A549 (cell line): ENCODE data around the gene NFE2. TPM values are rescaled to one million over a fixed set of nuclear protein-coding genes. Genes with fewer than 3 reads are reported as not detected.

Experiments
- ATAC-seq, 2 experiments: fragments of 200-7000 bp in 1 of 2; fragments of >200 bp in 1 of 2; cut with Nextera tagmentation in 1 of 2; cut with Tn5 transposase in 1 of 2; 3 replicates each; pipeline versions ENCODE4 v1.8.0 to v1.9.1; 2018 to 2020; ENCODE audit warnings: mild to moderate bottlenecking in 1 of 2, moderate library complexity in 1 of 2
- CTCF ChIA-PET: fragments of 300-600 bp; sonication (Branson Sonifier 250); formaldehyde crosslinking; extraction: SDS; loops from one replicate; lab custom pipeline; 2021; ENCODE audit warnings: antibody characterized with exemption, inconsistent platforms; lab: Yijun Ruan, JAX
- POLR2A ChIA-PET: fragments of 350-600 bp; formaldehyde crosslinking; extraction: SDS; loops from one replicate; lab custom pipeline; 2021; ENCODE audit warnings: antibody characterized with exemption, inconsistent platforms; lab: Yijun Ruan, JAX
- DNase-seq, 2 experiments: peaks; one replicate each; pipeline versions ENCODE4 v3.0.0 to v3.0.0-alpha.2; 2011 to 2016; ENCODE audit warnings: low read depth in 1 of 2, low spot score in 1 of 2
- FAIRE-seq: peaks from 2 replicates; lab custom pipeline; 2011; peaks lifted over from hg19 to GRCh38; lab: Jason Lieb, UNC
- H3K27ac ChIP-seq, 2 experiments: fragments of >200 bp; sonication (Bioruptor Twin); formaldehyde crosslinking; 3 replicates each; pipeline ENCODE4 v1.5.1; 2016 to 2017
- H3K4me1 ChIP-seq: fragments of >200 bp; sonication (Bioruptor Twin); formaldehyde crosslinking; 3 replicates; pipeline ENCODE4 v1.6.1; 2016
- H3K4me2 ChIP-seq: fragments of >200 bp; sonication (Bioruptor Twin); formaldehyde crosslinking; 3 replicates; pipeline ENCODE4 v1.6.1; 2016
- H3K4me3 ChIP-seq: fragments of >200 bp; sonication (Bioruptor Twin); formaldehyde crosslinking; 3 replicates; pipeline ENCODE4 v1.5.1; 2016
- H3K9me3 ChIP-seq: fragments of >200 bp; sonication (Bioruptor Twin); formaldehyde crosslinking; 3 replicates; pipeline ENCODE4 v1.6.1; 2016
- ATOH8 ChIP-seq: fragments of 250-450 bp; sonication (Bioruptor Pico); IDR thresholded peaks from 2 replicates; pipeline ENCODE4 v1.5.0; 2020; ENCODE audit warnings: low read depth, mild to moderate bottlenecking, moderate library complexity
- BCL3 ChIP-seq: fragments of >200 bp; sonication (Bioruptor Twin); formaldehyde crosslinking; IDR thresholded peaks from 3 replicates; pipeline ENCODE4 v1.6.1; 2016
- BHLHE40 ChIP-seq: IDR thresholded peaks from 2 replicates; pipeline ENCODE4 v1.6.1; 2012; ENCODE audit warnings: low read depth, low read length, inconsistent platforms
- CBX2 ChIP-seq: fragments of 200-600 bp; sonication (generic); IDR thresholded peaks from 2 replicates; pipeline ENCODE4 v1.6.1; 2016; ENCODE audit warnings: low read depth, mild to moderate bottlenecking, borderline replicate concordance
- CEBPB ChIP-seq, 2 experiments: fragments of >200 bp in 1 of 2; sonication (Bioruptor Twin) in 1 of 2; formaldehyde crosslinking in 1 of 2; IDR thresholded peaks; 2 replicates each; pipeline ENCODE4 v1.6.1; 2012 to 2016
- CHD2 ChIP-seq: fragments of 150-350 bp; IDR thresholded peaks from 2 replicates; pipeline ENCODE4 v1.6.1; 2014; ENCODE audit warnings: low read length; ENCODE audit not compliant: partially characterized antibody
- CTCF ChIP-seq: fragments of >200 bp; sonication (Bioruptor Twin); formaldehyde crosslinking; IDR thresholded peaks from 3 replicates; pipeline ENCODE4 v1.5.1; 2016
- E2F6 ChIP-seq: IDR thresholded peaks from 2 replicates; pipeline ENCODE4 v1.6.1; 2012; ENCODE audit warnings: low read depth, borderline replicate concordance
- FOSB ChIP-seq: fragments of 250-450 bp; sonication (Bioruptor Pico); IDR thresholded peaks from 2 replicates; pipeline ENCODE4 v1.5.0; 2020; ENCODE audit warnings: mild to moderate bottlenecking, moderate library complexity
- HES2 ChIP-seq: fragments of >200 bp; sonication (Bioruptor Twin); formaldehyde crosslinking; IDR thresholded peaks from 2 replicates; pipeline ENCODE4 v1.6.1; 2016
- HEYL ChIP-seq: fragments of 250-450 bp; sonication (Bioruptor Pico); IDR thresholded peaks from 2 replicates; pipeline ENCODE4 v1.8.0; 2021; ENCODE audit warnings: mild to moderate bottlenecking, moderate library complexity
- HOXA7 ChIP-seq: fragments of 250-450 bp; sonication (Bioruptor Pico); IDR thresholded peaks from 2 replicates; pipeline ENCODE4 v1.5.0; 2020; ENCODE audit warnings: mild to moderate bottlenecking, moderate library complexity
- HOXB13 ChIP-seq: fragments of 250-450 bp; sonication (Bioruptor Pico); IDR thresholded peaks from 2 replicates; pipeline ENCODE4 v1.5.0; 2020; ENCODE audit warnings: low read depth, mild to moderate bottlenecking, moderate library complexity
- HOXB5 ChIP-seq: fragments of 250-450 bp; sonication (Bioruptor Pico); IDR thresholded peaks from 2 replicates; pipeline ENCODE4 v1.5.0; 2020; ENCODE audit warnings: mild to moderate bottlenecking, moderate library complexity
- JUN ChIP-seq, 2 experiments: fragments of >200 bp; sonication (Bioruptor Twin); formaldehyde crosslinking; IDR thresholded peaks; 2 replicates in 1 of 2; 3 replicates in 1 of 2; pipeline ENCODE4 v1.6.1; 2016 to 2017
- MAX ChIP-seq: IDR thresholded peaks from 2 replicates; pipeline ENCODE4 v1.6.1; 2012
- PBX3 ChIP-seq: IDR thresholded peaks from 2 replicates; pipeline ENCODE4 v1.6.1; 2012
- PHF8 ChIP-seq: fragments of 200-600 bp; sonication (generic); IDR thresholded peaks from 2 replicates; pipeline ENCODE4 v1.6.1; 2016; ENCODE audit warnings: low read depth, mild to moderate bottlenecking, antibody characterized with exemption, moderate library complexity, borderline replicate concordance
- POLR2A ChIP-seq: IDR thresholded peaks from 2 replicates; pipeline ENCODE4 v1.6.1; 2012; ENCODE audit warnings: mild to moderate bottlenecking, low read length
- POLR2AphosphoS2 ChIP-seq: conservative IDR thresholded peaks from 2 replicates; pipeline ENCODE4 v1.6.1; 2012; ENCODE audit warnings: low read length, improper control_type of control experiment, inconsistent platforms
- RFX5 ChIP-seq: fragments of 450-650 bp; IDR thresholded peaks from 2 replicates; pipeline ENCODE4 v1.7.1; 2014; ENCODE audit warnings: antibody characterized with exemption, mild to moderate bottlenecking, moderate library complexity
- USF2 ChIP-seq: fragments of 450-650 bp; IDR thresholded peaks from 2 replicates; pipeline ENCODE4 v1.6.1; 2014; ENCODE audit warnings: antibody characterized with exemption
- ZC3H11A ChIP-seq: fragments of 450-650 bp; IDR thresholded peaks from 2 replicates; pipeline ENCODE4 v1.6.1; 2014; ENCODE audit warnings: antibody characterized with exemption, mild to moderate bottlenecking
- WGBS: methylation state at CpG from one replicate; pipeline ENCODE4 v1.1.6; 2017; ENCODE audit errors: missing lambda C conversion rate; 5-methylcytosine and 5-hydroxymethylcytosine counted together
- polyA plus RNA-seq, 4 experiments: library from polyadenylated mRNA; depleted of rRNA in 3 of 4; stranded (reverse); fragments of >200 nt; fragmentation: RNase III in 1 of 4; extraction: RNeasy Plus Mini Kit Qiagen cat#74134 plus additional on column Dnase treatment in 1 of 4; gene quantifications; 2 replicates in 3 of 4; 3 replicates in 1 of 4; pipeline ENCODE4 v1.2.3, GENCODE V29; 2011 to 2017

The NFE2 gene
- polyA plus RNA-seq, 2 of the 4 experiments (the other 2 are of a cell fraction) = 0.30 to 0.52 TPM

GRCh38 chr12:54259194-54260011, 41.4 kb downstream of the NFE2 start:
- POLR2A ChIA-PET = interaction anchor here (0.9 to 3.8 kb wide), 3 partner anchors 20 to 99 kb away, joined by 3 to 36 read pairs (median 4); partner anchors contain the start of genes CBX5 and HNRNPA1
- no peaks in the 10 kb centered on the region for H3K9me3 ChIP-seq
- FAIRE-seq (peak; percentile 13), ATAC-seq (peak; percentile 92 to 94), DNase-seq (peak; percentile 91 to 95)
- H3K27ac ChIP-seq = peak overlapping the region; percentile 79 to 95
- H3K4me3 ChIP-seq = peak overlapping the region; percentile 34
- WGBS = 4% methylated on average over 11 of the region's 11 CpGs
- peak overlapping the region; percentile 89 for H3K4me2 ChIP-seq
- H3K4me1 ChIP-seq = peaks cover 55% of the 10 kb centered on the region
- CTCF ChIA-PET = interaction anchor here (0.7 to 4.9 kb wide), 15 partner anchors 8 to 120 kb away, joined by 3 to 50 read pairs (median 4); no protein-coding TSS in a partner anchor
- TF ChIP-seq POLR2AphosphoS2 (no peak), JUN (IDR thresholded peaks at IDR 0.05) (peak; percentile 7 to 74; a peak in 3 of 5 replicates), PBX3 (0 out of 2 replicates have a peak, but pooled peaks have one; percentile 15), PHF8 (peak; percentile 17; the same call in 1 of the 2 replicates), MAX (peak; percentile 60), HEYL (CRISPR knock-in tag) (no peak), USF2 (0 out of 2 replicates have a peak, but pooled peaks have one; percentile 4), FOSB (CRISPR knock-in tag) (no peak), RFX5 (peak; percentile 63), CEBPB (IDR thresholded peaks at IDR 0.05) (no peak), BCL3 (0 out of 3 replicates have a peak, but pooled peaks have one; percentile 27)

- H3K4me2 ChIP-seq = peak overlapping the region; percentile 89
- H3K4me3 ChIP-seq = peak overlapping the region; percentile 34; the same call in 2 of the 3 replicates
- DNase-seq = no peak
- no peak for ATAC-seq
- H3K4me1 ChIP-seq = peaks cover 53% of the 10 kb centered on the region
- ChIA-PET CTCF (interaction anchor here (0.6 to 2.5 kb wide), 12 partner anchors 9 to 252 kb away, joined by 3 to 10 read pairs (median 4); partner anchors contain the start of gene COPZ1), POLR2A (interaction anchor here (3.8 kb wide), 1 partner anchor 21 kb away, joined by 36 read pairs; the partner anchor contains the start of genes CBX5 and HNRNPA1)
- TF ChIP-seq CBX2 = no peak
- TF ChIP-seq HES2 = no peak
- TF ChIP-seq POLR2A = no peak
- no peak for TF ChIP-seq PHF8
- no peak for TF ChIP-seq CTCF
- TF ChIP-seq HOXB13 (CRISPR knock-in tag) = no peak
- TF ChIP-seq FOSB (CRISPR knock-in tag) = no peak
- TF ChIP-seq CHD2 = no peak
- no peak for TF ChIP-seq PBX3
- TF ChIP-seq E2F6 = no peak
- no peak for TF ChIP-seq BHLHE40
- no peak for TF ChIP-seq ATOH8 (CRISPR knock-in tag)
- TF ChIP-seq ZC3H11A = no peak
- no peak for TF ChIP-seq HOXB5 (CRISPR knock-in tag)
- no peak for TF ChIP-seq RFX5
- no peak for TF ChIP-seq HOXA7 (CRISPR knock-in tag)
- H3K27ac ChIP-seq = peak overlapping the region; percentile 79 to 95
- no peak for FAIRE-seq
- no peaks in the 10 kb centered on the region for H3K9me3 ChIP-seq
Observed at GRCh38 chr12:54258201-54258681, 42.6 kb downstream of the NFE2 start.
